GM12878 (cell line): Measurements from ENCODE around the gene CACNA2D4. TPM values are rescaled to one million over a fixed set of nuclear protein-coding genes. Genes with fewer than 3 reads are reported as not detected.

Source experiments
- ATAC-seq: fragments of 200-7000 bp; cut with Tn5 transposase; 3 replicates; pipeline ENCODE4 v1.9.1; 2020; ENCODE audit warnings: mild to moderate bottlenecking, moderate library complexity
- BruUV-seq: library from RNA; stranded (reverse); fragments of 400-500 nt; replicated peaks from 2 replicates; lab custom pipeline; 2021; lab: Mats Ljungman, UMichigan
- CTCF ChIA-PET: fragments of 300-600 bp; sonication (Branson Sonifier 250); formaldehyde crosslinking; extraction: SDS; loops from one replicate; lab custom pipeline; 2021; ENCODE audit warnings: inconsistent platforms; lab: Yijun Ruan, JAX
- POLR2A ChIA-PET: fragments of 350-600 bp; formaldehyde crosslinking; extraction: SDS; loops from one replicate; lab custom pipeline; 2021; ENCODE audit warnings: inconsistent platforms; lab: Charles Lee
- RAD21 ChIA-PET: fragments of 300-600 bp; sonication (Branson Sonifier 250); formaldehyde crosslinking; loops from one replicate; lab custom pipeline; 2023; ENCODE audit warnings: antibody characterized with exemption; ENCODE audit not compliant: unreplicated experiment; lab: Charles Lee
- SMC1A ChIA-PET: fragments of 300-600 bp; sonication (Branson Sonifier 250); formaldehyde crosslinking; loops from one replicate; lab custom pipeline; 2023; ENCODE audit not compliant: unreplicated experiment, uncharacterized antibody; lab: Charles Lee
- DNase-seq: peaks from one replicate; pipeline ENCODE4 v3.0.0-alpha.2; 2011; ENCODE audit warnings: low read depth, low spot score
- FAIRE-seq: peaks from 3 replicates; lab custom pipeline; 2011; peaks lifted over from hg19 to GRCh38; lab: Jason Lieb, UNC
- H2AFZ ChIP-seq: 2 replicates; pipeline ENCODE4 v1.6.0; 2011; ENCODE audit warnings: low read depth, low read length, control low read depth; ENCODE audit not compliant: control insufficient read depth
- H3K27ac ChIP-seq: 2 replicates; pipeline ENCODE4 v1.5.1; 2011; ENCODE audit warnings: control low read depth; ENCODE audit not compliant: control insufficient read depth, insufficient read depth
- H3K27me3 ChIP-seq, 2 experiments: replicated peaks in 1 of 2; 2 replicates each; pipeline versions ENCODE4 v1.6.0 to v1.6.1; 2011; ENCODE audit warnings: low read length in 1 of 2; ENCODE audit not compliant: control insufficient read depth in 2 of 2, insufficient read depth in 2 of 2
- H3K36me3 ChIP-seq, 2 experiments: 2 replicates each; pipeline ENCODE4 v1.5.1; 2011; ENCODE audit warnings: low read length in 1 of 2; ENCODE audit not compliant: control insufficient read depth in 2 of 2, insufficient read depth in 2 of 2
- H3K4me1 ChIP-seq: 2 replicates; pipeline ENCODE4 v1.6.1; 2011; ENCODE audit warnings: mild to moderate bottlenecking, low read length, moderate library complexity, mixed read lengths; ENCODE audit not compliant: control insufficient read depth, insufficient read depth
- H3K4me2 ChIP-seq: 2 replicates; pipeline ENCODE4 v1.6.0; 2011; ENCODE audit warnings: control low read depth; ENCODE audit not compliant: control insufficient read depth, insufficient read depth
- H3K4me3 ChIP-seq: fragments of 200-600 bp; sonication (generic); 2 replicates; pipeline ENCODE4 v1.5.1; 2016
- H3K79me2 ChIP-seq: 2 replicates; pipeline ENCODE4 v1.6.0; 2011; ENCODE audit warnings: low read length; ENCODE audit not compliant: control insufficient read depth, insufficient read depth
- H3K9ac ChIP-seq: 2 replicates; pipeline ENCODE4 v1.8.0; 2011; ENCODE audit warnings: low read length, control low read depth, mixed read lengths; ENCODE audit not compliant: control insufficient read depth, insufficient read depth
- H3K9me3 ChIP-seq: replicated peaks from 3 replicates; pipeline ENCODE4 v1.5.1; 2011; ENCODE audit warnings: mild to moderate bottlenecking, low read length; ENCODE audit not compliant: control insufficient read depth, insufficient read depth
- H4K20me1 ChIP-seq: 2 replicates; pipeline ENCODE4 v1.6.0; 2011; ENCODE audit not compliant: control insufficient read depth, insufficient read depth
- ASH2L ChIP-seq: fragments of 300-600, 200-600 bp; sonication (generic); IDR thresholded peaks from 2 replicates; pipeline ENCODE4 v1.6.1; 2017; ENCODE audit warnings: low read depth, mild to moderate bottlenecking, borderline replicate concordance
- CEBPB ChIP-seq, 2 experiments: fragments of 150-350 bp in 1 of 2; IDR thresholded peaks; 2 replicates each; pipeline ENCODE4 v1.6.1; 2012 to 2014; ENCODE audit warnings: low read depth in 2 of 2, low read length in 2 of 2, borderline replicate concordance in 1 of 2, inconsistent platforms in 1 of 2
- CREB1 ChIP-seq: IDR thresholded peaks from 2 replicates; pipeline ENCODE4 v1.6.1; 2012; ENCODE audit warnings: low read depth, mild to moderate bottlenecking, inconsistent platforms
- CTCF ChIP-seq, 3 experiments: IDR thresholded peaks in 2 of 3; conservative IDR thresholded peaks in 1 of 3; 2 replicates each; pipeline ENCODE4 v1.5.1; 2011; ENCODE audit warnings: low read depth in 3 of 3, low read length in 3 of 3, mild to moderate bottlenecking in 3 of 3, control low read depth in 2 of 3, moderate library complexity in 2 of 3, inconsistent platforms in 1 of 3, mixed read lengths in 1 of 3; ENCODE audit not compliant: control insufficient read depth in 2 of 3, insufficient read depth in 1 of 3; ENCODE audit errors: extremely low read depth in 1 of 3
- DPF2 ChIP-seq: fragments of 450-650 bp; IDR thresholded peaks from 2 replicates; pipeline ENCODE4 v1.6.1; 2017; ENCODE audit warnings: mild to moderate bottlenecking
- ELK1 ChIP-seq: IDR thresholded peaks from 2 replicates; pipeline ENCODE4 v1.6.1; 2012; ENCODE audit warnings: low read depth, low read length, improper control_type of control experiment
- GATAD2B ChIP-seq: fragments of 450-650 bp; conservative IDR thresholded peaks from 2 replicates; pipeline ENCODE4 v1.6.1; 2017; ENCODE audit warnings: low read depth, mild to moderate bottlenecking, moderate library complexity
- HDGF ChIP-seq: fragments of 450-650 bp; IDR thresholded peaks from 2 replicates; pipeline ENCODE4 v1.6.1; 2016; ENCODE audit warnings: antibody characterized with exemption
- NFIC ChIP-seq: IDR thresholded peaks from 2 replicates; pipeline ENCODE4 v1.6.1; 2012; ENCODE audit warnings: low read depth, mild to moderate bottlenecking, inconsistent platforms, low read length, moderate library complexity
- PML ChIP-seq: IDR thresholded peaks from 2 replicates; pipeline ENCODE4 v1.6.1; 2012; ENCODE audit warnings: low read length, inconsistent platforms
- PRDM15 ChIP-seq: fragments of 450-650 bp; formaldehyde crosslinking; IDR thresholded peaks from 2 replicates; pipeline ENCODE4 v1.4.0; 2020; ENCODE audit warnings: mild to moderate bottlenecking, moderate library complexity
- SMARCA5 ChIP-seq: fragments of 450-650 bp; IDR thresholded peaks from 2 replicates; pipeline ENCODE4 v1.6.1; 2017; ENCODE audit warnings: mild to moderate bottlenecking
- SP1 ChIP-seq: IDR thresholded peaks from one replicate; pipeline ENCODE4 v1.6.1; 2011; ENCODE audit warnings: low read depth, low read length
- SREBF1 ChIP-seq: IDR thresholded peaks from 2 replicates; pipeline ENCODE4 v1.6.1; 2012; ENCODE audit warnings: mild to moderate bottlenecking, low read length
- STAT1 ChIP-seq: fragments of 450-650 bp; conservative IDR thresholded peaks from 2 replicates; pipeline ENCODE4 v1.6.1; 2014; ENCODE audit warnings: antibody characterized with exemption, mild to moderate bottlenecking
- ZNF217 ChIP-seq: fragments of 450-650 bp; IDR thresholded peaks from 2 replicates; pipeline ENCODE4 v1.6.1; 2017; ENCODE audit warnings: antibody characterized with exemption, mild to moderate bottlenecking
- ZNF24 ChIP-seq: fragments of 450-650 bp; IDR thresholded peaks from 2 replicates; pipeline ENCODE4 v1.6.1; 2017; ENCODE audit warnings: antibody characterized with exemption, mild to moderate bottlenecking
- ZNF622 ChIP-seq: fragments of 450-650 bp; IDR thresholded peaks from 2 replicates; pipeline ENCODE4 v1.6.1; 2017; ENCODE audit warnings: mild to moderate bottlenecking, inconsistent platforms
- ZSCAN29 ChIP-seq: fragments of 450-650 bp; IDR thresholded peaks from 2 replicates; pipeline ENCODE4 v1.6.1; 2017; ENCODE audit warnings: mild to moderate bottlenecking, moderate library complexity
- WGBS: methylation state at CpG from one replicate; pipeline ENCODE4 v1.1.6; 2016; ENCODE audit warnings: low lambda C conversion rate; ENCODE audit not compliant: insufficient replicate concordance, insufficient coverage; ENCODE audit errors: missing lambda C conversion rate; 5-methylcytosine and 5-hydroxymethylcytosine counted together
- in situ Hi-C: fragments of 300-500 bp; cut with MboI; formaldehyde crosslinking; loops from 9 replicates; pipeline ENCODE4 v1.14.3; 2018; ENCODE audit warnings: mixed read lengths
- intact Hi-C: fragments of 100-400 bp; cut with micrococcal nuclease; formaldehyde crosslinking; loops from one replicate; pipeline ENCODE4 v1.14.2; 2022; ENCODE audit not compliant: unreplicated experiment
- polyA plus RNA-seq, 11 experiments: library from polyadenylated mRNA; depleted of rRNA in 4 of 11; unstranded in 6 of 11; stranded (reverse) in 5 of 11; fragments of >200 nt; fragmentation: Nextera tagmentation in 4 of 11; fragmentation: Illumina TruSeq in 1 of 11; extraction: Ambion mirVana in 4 of 11; extraction: Trizol in 1 of 11; gene quantifications; 1 replicate in 1 of 11; 2 replicates in 10 of 11; pipeline versions ENCODE4 v1.2.1 to v1.2.3, GENCODE V29; 2011 to 2016; ENCODE audit warnings: inconsistent platforms in 2 of 11, missing spikeins in 2 of 11, low read depth in 1 of 11
- total RNA-seq, 4 experiments: library from RNA; depleted of rRNA in 3 of 4; stranded (reverse); fragments of >200 nt in 3 of 4; fragmentation: Illumina TruSeq in 1 of 4; extraction: Trizol in 1 of 4; gene quantifications; 2 replicates each; pipeline versions ENCODE4 v1.2.1 to v1.2.3, GENCODE V29; 2013 to 2021

The CACNA2D4 gene
- total and polyA plus RNA-seq, 10 of the 15 experiments (the other 5 are each of a cell fraction or from before 2014, with no cell fraction given): 0.03 to 1.0 (median 0.65) TPM

- TF ChIP-seq ELK1 (no peak), DPF2 (no peak), STAT1 (no peak), ZNF622 (no peak), CTCF (IDR thresholded peaks at IDR 0.05 in 2 of 3, conservative IDR thresholded peaks at IDR 0.05 in 1 of 3; ENCODE audit: control insufficient read depth in 2 of 3, extremely low read depth in 1 of 3, insufficient read depth in 1 of 3, low read depth in 3 of 3, low read length in 3 of 3) (no peak), PML (no peak), ASH2L (no peak), CEBPB (IDR thresholded peaks at IDR 0.05; ENCODE audit: borderline replicate concordance in 1 of 2, low read depth in 2 of 2, low read length in 2 of 2) (no peak)
Observed at GRCh38 chr12:1966561-1967226, 48.2 kb upstream of the CACNA2D4 start (continued).

GRCh38 chr12:1965916-1966315 is 47.5 kb upstream of the CACNA2D4 start:
- no peaks in the 10 kb centered on the region for H3K4me1 ChIP-seq
- H3K9me3 ChIP-seq: no peaks in the 10 kb centered on the region
- H3K79me2 ChIP-seq: no peaks in the 10 kb centered on the region
- ChIA-PET RAD21 (no interaction called here), POLR2A (no interaction called here), CTCF (interaction anchor here (1.1 to 2.9 kb wide), 4 partner anchors 12 to 331 kb away, joined by 4 to 11 read pairs (median 5); no protein-coding TSS in a partner anchor), SMC1A (interaction anchor here (0.8 to 1.6 kb wide), 6 partner anchors 9 to 30 kb away, joined by 3 to 7 read pairs (median 3); no protein-coding TSS in a partner anchor)
- no peaks in the 10 kb centered on the region for H3K27me3 ChIP-seq
- in situ Hi-C loops: no loop called here
- H2AFZ ChIP-seq: no peak overlapping the region
- no peak for ATAC-seq
- peaks cover 0 to 6% of the 10 kb centered on the region in 2 experiments; a peak in 3 of 4 replicates for H3K36me3 ChIP-seq
- no peak for DNase-seq
- BruUV-seq: no TSS peak
- no peak overlapping the region for H3K4me3 ChIP-seq
- peak; percentile 47 for FAIRE-seq
- intact Hi-C loops: no loop called here
- H3K4me2 ChIP-seq: no peak overlapping the region
- no peak overlapping the region for H3K9ac ChIP-seq
- no peaks in the 10 kb centered on the region for H4K20me1 ChIP-seq
- H3K27ac ChIP-seq: no peak overlapping the region
- 96% methylated on average over 2 of the region's 2 CpGs for WGBS
- TF ChIP-seq SMARCA5: no peak
- TF ChIP-seq ZNF24: no peak
- TF ChIP-seq SP1: no peak
- no peak for TF ChIP-seq GATAD2B
- no peak for TF ChIP-seq ZNF217
- TF ChIP-seq PRDM15 (CRISPR knock-in tag): no peak
- no peak for TF ChIP-seq HDGF
- no peak for TF ChIP-seq ZSCAN29
- TF ChIP-seq SREBF1: no peak
- no peak for TF ChIP-seq CREB1
- no peak for TF ChIP-seq NFIC
